GM21717 (cell line): ENCODE results near the gene C2orf42.
"Not testable (repeated sequence)": the region's sequence is repeated elsewhere in the genome, so short reads cannot be mapped to it uniquely, and the experiment has no call there.

Experiments
- ATAC-seq: cut with Tn5 transposase; IDR thresholded peaks from one replicate; pipeline ENCODE4 v1.9.1; 2021; ENCODE audit warnings: mild to moderate bottlenecking, moderate library complexity; ENCODE audit not compliant: unreplicated experiment

The C2orf42 gene

GRCh38 chr2:70132244-70133126, 58.3 kb downstream of the C2orf42 start:
- ATAC-seq: peak; percentile 41

DNA sequence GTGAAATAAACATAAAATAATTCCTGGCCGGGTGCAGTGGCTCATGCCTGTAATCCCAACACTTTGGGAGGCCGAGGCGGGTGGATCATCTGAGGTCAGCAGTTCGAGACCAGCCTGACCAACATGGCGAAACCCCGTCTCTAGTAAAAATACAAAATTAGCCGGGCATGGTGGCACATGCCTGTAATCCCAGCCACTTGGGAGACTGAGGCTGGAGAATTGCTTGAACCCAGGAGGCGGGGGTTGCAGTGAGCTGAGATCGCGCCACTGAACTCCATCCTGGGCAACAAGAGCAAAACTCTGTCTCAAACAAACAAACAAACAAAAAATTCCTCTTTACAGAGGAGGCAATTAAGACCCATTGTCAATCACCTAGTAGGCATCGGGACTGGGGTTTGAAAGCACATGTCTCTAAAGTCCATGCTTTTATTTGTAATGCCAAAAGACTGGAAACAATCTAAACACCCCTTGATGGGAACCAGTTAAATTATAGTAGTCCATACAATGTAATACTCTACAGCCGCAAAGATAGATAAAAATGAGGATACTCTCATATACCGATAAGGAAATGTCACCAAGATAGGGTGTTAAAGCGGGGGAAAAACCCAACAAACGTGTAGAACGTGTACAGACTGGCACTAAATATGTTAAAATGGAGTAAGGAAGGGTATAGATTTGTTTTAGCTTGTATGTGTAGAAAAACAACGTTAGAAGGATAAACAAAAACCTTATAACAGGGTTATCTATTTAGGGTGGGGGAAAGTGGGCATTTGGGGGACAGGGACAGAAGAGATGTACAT, 59.3 kb downstream of the C2orf42 start:
- not testable (repeated sequence) for ATAC-seq

DNA sequence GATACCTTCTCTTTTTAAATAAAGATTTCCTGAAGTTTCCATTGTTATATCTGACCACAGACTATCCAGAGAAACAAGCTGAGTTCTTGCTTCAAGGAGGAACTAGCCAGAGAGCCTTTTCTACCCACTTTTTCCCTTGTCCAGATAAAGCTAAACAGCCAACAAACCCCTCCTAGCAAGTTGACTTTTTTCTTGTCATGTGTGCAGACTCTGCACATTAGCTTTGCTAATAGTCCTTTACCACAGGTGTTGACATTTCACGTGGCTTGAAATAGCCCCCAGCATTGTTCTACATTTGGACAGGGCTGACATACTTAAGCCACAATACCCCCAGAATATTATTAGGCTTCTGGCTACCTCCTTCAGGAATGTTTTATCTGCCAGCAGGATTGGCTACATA, 62.8 kb downstream of the C2orf42 start:
- ATAC-seq: no peak

DNA sequence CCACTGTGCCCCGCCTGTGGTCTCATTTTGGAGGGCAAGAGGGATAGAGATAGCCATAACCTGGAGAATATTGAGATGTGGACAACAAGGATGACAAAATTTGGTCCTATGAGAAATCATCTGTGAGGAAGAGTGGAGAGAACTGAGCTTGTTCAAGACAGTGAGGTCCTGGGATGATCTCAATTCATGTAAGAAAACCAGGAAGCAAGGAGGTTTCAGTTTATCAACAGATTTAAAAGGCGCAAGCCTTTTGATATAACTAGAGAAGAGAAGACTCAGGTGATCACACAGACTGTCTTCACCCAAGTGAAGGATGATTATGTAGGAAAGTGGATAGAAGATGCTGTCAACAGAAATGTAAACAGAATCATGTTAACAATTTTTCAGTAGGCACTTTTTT, 64.4 kb downstream of the C2orf42 start:
- ATAC-seq: no peak

- no peak for ATAC-seq
These were observed 65.3 kb downstream of the C2orf42 start for GRCh38 chr2:70125498-70125898.

- no peak for ATAC-seq
These were observed 65.8 kb downstream of the C2orf42 start for GRCh38 chr2:70124983-70125480.

DNA sequence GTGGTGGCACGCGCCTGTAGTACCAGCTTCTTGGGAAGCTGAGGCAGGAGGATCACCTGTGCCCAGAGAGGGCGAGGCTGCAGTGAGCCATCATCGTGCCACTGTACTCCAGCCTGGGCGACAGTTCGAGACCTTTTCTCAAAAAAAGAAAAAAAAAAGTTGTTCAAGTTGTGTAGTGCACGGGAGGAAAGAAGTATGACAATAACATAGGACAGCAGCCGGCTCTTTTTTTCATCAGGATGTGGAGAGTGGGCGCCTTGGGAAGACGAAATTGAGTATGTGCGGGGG, 67.0 kb downstream of the C2orf42 start:
- no peak for ATAC-seq

DNA sequence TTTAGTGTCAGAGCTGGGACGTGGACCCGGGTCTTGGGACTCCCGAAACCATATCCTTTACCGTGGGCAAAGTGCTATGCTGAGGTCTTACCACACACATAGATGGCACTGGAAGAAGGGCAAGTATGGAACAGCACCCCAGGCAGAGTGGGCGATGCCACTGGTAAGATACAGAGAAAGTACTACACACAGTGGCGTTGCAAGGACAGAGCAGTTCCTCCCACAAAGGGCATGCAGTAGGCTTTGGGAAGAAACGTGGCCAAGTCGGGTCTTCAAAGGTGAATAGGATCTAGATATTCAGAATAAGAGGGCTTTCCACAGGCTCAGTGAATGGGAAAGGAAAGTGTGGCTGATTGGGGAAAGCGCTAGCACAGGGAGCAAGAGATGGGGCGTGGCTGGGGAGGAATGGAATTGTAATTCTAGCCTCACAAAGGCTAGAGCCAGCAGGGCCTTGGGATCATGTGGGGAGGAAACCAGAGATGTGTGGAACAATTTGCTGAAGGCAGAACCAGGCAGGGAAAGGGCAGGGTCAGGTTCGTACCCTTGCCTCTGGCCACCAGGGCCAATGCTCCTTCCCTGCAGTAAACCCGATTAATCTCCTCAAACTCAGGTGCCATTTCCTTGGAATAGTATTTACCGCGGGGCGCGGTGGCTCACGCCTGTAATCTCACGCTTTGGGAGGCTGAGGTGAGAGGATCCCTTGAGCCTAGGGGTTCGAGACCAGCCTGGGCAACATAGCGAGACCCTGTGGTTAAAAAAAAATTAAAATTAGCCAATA, 67.6 kb downstream of the C2orf42 start:
- no peak for ATAC-seq

DNA sequence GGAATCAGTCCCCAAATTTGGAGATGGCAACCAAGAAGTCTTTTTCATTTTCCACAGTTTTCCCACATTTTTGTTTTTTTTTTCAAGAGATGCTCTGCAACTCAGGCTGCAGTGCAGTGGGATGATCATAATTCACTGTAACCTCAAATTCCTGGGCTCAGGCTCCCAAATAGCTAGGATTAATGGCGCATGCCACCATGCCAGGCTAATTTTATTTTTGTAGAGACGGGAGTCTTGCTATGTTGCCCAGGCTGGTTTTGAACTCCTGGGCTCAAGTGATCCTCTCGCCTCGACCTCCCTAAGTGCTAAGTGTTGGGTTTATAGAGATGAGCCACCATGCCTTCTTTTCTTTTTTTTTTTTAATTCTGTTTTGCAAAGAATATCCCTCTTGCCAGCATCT, 68.3 kb downstream of the C2orf42 start:
- ATAC-seq: no peak

DNA sequence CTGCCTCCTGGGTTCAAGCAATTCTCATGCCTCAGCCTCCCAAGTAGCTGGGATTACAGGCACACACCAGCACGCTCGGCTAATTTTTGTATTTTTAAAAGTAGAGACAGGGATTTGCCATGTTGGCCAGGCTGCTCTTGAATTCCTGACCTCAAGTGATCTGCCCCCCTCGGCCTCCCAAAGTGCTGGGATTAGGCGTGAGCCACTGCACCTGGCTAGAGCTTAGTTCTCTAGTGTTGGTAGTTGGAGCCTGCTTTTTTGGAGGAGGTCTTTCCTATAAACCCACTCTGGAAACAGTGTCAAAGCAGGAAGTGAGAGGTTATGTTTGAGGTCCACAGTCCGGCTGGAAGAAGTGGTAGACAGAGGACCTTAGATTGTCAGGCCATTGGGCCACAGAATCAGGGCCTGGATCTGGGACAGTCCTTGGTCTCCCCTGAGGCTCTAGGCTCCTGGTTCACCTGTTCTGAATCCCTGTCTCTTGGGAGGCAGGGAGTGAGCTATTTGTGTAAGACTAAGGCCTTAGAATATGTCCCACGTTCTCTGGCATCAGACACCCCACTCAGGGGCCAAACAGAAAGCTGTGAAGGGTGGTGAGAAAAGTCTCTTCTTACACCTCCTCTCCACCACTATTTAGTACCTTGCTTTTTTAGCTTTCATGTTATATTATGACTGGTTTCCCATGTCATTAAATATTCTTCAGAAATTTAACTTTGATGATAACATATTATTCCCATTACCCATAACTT, 69.0 kb downstream of the C2orf42 start:
- ATAC-seq: no peak

DNA sequence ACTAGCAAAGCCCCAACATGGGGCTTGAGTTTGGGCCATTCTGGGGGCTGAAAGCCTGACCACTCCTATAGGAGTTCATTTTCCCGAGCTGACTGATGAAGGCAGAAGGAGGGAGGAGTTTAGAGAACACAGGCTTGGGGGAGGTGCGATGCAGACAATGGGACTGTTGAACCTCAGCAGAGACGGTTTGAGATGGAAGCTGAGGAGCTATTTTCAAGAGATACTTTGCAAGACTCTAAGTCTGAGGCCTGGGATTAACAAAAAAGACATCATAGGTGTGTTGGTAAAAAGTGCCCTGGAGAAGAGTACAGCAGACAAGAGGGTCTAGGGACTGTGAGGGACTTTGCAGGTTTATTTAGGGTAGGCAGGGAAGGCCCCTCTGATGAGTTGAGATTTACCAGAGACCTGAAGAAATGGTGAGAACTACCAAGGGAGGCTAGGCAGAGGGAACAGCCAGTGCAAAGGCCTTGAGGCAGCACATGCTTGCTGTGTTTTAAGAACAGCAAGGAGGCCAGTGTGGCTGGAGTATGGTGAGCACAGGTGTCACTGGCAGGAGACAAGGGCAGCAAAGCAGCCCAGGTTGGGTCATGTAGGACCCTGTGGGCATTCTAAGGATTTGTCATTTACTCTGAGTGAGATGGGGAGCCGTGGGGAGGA, 71.9 kb downstream of the C2orf42 start:
- ATAC-seq: no peak

DNA sequence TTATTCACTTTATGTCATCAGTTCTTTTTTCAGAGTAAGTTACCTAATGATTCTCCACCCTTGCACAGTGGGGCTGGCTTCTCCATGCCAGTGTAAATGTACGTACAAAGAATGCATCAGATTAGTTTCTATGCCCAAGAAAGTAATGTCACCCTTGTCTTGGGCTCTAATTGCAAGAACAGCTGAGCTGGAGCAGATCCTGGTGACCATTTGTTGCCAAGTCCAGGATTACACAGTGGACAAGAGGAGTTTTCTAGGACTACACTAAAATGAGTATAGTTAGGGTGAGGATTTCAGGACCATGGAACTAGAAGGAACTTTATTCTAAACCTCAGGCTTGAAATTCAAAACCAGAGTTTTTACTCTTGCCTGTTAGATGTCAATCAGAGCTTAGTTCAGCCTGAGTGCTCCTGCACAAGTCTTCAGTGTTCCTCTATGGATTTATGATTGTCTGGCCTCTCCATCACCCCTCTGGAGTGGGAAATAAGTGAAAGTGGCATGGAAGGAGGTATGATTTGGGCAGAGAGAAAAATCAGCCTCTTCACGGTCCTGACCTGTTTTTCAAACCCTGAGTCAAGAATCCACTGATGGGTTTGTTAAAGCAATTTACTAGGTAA, 73.8 kb downstream of the C2orf42 start:
- no peak for ATAC-seq

- peak; percentile 53 for ATAC-seq
These were observed 75.0 kb downstream of the C2orf42 start for GRCh38 chr2:70115646-70116442.

DNA sequence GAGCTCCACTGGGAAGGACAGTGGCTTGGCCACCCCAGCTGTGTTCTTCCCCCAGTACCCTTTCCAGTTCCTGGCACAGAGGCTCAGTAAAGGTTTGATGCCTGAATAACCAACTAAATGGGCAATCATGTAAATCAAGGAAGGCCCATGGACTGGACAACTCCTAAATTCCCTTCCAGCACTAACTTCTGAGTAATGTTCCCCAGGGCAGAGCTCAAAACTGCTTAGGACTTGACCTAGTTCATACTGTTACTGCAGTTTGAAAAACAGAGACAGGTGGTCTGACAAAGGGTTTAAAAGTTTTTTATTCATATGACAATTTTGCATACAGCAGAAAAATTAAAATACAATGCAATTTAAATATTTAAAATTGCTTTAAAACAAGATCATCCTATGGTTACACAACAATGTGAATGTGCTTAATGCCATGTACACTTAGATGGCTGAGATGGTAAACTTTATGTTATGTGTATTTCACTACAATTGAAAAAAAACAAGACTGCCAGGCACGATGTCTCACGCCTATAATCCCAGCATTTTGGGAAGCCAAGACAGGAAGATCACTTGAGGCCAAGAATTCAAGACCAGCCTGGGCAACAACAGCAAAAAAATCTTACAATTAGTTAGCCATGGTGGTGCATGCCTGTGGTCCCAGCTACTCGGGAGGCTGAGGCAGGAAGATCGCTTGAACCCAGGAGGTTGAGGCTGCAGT, 77.3 kb downstream of the C2orf42 start:
- no peak for ATAC-seq

GRCh38 chr2:70111752-70112591, 78.8 kb downstream of the C2orf42 start:
- no peak for ATAC-seq

- not testable (repeated sequence) for ATAC-seq
These were observed 80.4 kb downstream of the C2orf42 start for GRCh38 chr2:70110397-70110796.

- not testable (repeated sequence) for ATAC-seq
These were observed 84.7 kb downstream of the C2orf42 start for GRCh38 chr2:70106138-70106537.
